HG03280 (cell line): ENCODE data around the gene EPHB2.

Experiments
- ATAC-seq: cut with Tn5 transposase; IDR thresholded peaks from one replicate; pipeline ENCODE4 v1.9.1; 2021; ENCODE audit warnings: mild to moderate bottlenecking, moderate library complexity; ENCODE audit not compliant: unreplicated experiment

EPHB2 gene

DNA sequence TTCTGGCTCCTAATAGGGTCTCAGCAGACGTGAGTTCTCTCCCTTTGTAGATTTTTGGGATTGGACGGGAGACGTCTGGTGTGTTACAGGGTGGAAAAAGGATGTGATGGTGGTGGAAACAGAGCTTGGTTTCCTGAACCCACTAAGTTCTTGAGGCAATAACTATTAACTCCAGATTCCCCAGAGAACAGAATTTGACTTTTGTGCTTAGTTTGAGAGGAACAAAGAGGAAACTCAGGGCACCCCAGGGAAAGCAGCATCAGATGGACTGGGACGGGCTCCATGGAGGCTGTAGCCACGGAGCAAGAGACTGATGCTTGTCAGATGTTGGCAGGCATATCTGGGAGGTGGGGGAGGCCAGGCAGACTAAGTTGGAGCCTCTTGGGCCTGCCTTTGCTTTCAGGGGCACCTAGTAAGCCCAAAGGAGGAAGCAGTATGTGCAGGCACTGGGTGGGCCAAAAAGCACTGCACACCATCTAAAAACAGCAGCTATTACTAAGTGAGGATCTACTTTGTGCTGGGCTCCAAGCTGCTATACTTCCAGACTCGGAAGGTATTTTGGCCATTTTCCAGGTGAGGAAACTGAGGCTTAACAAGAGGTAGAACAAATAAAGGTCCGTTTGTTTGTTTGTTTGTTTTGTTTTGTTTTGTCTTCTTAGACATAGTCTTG lies 66.9 kb downstream of the EPHB2 start:
- ATAC-seq = no peak

DNA sequence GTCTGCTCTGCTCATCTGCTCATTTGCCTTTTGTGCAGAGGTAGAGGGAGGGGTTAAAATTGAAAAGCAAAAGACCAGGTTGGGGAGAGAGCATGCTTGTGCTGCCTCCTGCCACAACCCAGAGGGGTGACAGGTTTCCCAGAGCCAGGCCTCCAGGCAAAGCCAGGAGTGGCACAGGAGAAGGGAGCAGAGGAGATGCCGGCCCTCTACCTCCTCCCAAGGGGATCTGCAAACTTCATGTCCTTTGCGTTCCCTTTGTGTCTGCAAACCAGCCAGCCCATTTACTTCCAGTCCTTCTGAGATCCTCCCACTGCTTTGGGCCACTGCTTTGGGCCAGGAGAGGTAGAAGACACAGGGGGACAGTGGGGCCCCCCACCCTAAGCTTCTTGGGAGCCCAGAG lies 67.8 kb downstream of the EPHB2 start:
- ATAC-seq = no peak

- ATAC-seq = no peak
Observed at GRCh38 chr1:22778862-22779520, 68.4 kb downstream of the EPHB2 start.

DNA sequence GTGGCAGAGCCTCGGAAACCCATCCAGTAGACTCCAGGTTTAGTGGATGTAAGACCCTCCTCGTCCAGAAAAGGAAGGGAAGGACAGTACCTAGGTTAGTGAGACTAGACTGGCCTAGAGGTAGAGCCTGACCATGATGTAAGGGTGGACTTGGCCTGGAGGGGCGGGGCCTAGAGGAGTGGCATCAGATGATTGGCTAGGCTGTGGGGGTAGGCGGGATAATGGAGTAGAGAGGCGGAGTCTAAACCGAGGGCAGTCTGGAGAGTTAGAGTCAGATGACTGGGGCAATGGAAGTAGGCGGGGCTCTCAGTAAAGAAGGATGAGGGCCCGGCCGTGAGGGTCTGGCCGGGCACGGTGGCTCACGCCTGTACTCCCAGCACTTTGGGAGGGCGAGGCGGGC lies 70.1 kb downstream of the EPHB2 start:
- no peak for ATAC-seq

- no peak for ATAC-seq
Observed at GRCh38 chr1:22781483-22781882, 70.8 kb downstream of the EPHB2 start.

DNA sequence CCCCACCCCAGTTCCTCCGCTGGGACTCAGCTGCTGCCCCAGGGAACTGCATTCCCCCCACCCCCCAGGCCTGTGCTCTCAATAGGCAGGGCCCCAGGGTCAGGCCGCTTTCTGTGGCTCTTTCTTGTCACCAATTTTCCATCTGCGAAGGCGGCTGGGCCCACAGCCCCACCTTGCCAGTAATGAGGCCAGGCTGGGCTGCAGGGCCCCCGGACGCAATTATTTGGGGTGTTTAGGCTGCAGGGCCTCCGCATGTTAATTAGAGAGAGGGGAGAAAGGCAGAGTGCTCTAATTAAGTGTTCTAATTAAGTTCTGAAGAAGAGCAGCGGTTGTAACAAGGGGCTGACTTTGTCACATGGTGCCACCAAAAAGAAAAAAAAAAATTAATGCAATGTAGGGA lies 71.8 kb downstream of the EPHB2 start:
- ATAC-seq = no peak

GRCh38 chr1:22784317-22784716 lies 73.7 kb downstream of the EPHB2 start:
- ATAC-seq = no peak

DNA sequence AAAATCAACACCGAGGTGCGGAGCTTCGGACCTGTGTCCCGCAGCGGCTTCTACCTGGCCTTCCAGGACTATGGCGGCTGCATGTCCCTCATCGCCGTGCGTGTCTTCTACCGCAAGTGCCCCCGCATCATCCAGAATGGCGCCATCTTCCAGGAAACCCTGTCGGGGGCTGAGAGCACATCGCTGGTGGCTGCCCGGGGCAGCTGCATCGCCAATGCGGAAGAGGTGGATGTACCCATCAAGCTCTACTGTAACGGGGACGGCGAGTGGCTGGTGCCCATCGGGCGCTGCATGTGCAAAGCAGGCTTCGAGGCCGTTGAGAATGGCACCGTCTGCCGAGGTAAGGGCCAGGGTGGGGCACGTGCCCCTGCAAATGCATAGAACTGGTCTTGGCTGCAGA lies 74.1 kb downstream of the EPHB2 start:
- ATAC-seq = no peak

DNA sequence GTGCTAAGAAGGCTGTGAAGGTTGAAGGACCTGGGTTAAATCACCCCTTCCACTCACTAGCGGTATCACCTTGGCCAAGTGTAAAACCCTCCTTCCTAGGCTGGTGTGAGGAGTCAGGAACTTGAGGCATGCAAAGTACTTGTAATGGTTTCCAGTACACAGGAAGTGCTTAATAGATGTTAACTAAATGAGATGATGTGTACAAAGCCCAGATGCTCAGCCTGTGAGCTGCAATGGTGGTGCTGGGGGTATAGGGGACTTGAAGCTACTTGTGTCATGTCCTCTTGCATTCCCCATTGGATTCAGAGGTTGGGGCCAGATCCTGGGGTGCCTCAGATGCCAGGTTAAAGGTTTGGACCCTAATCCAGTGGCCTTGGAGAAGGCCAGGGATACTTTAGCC lies 75.5 kb downstream of the EPHB2 start:
- ATAC-seq = no peak

DNA sequence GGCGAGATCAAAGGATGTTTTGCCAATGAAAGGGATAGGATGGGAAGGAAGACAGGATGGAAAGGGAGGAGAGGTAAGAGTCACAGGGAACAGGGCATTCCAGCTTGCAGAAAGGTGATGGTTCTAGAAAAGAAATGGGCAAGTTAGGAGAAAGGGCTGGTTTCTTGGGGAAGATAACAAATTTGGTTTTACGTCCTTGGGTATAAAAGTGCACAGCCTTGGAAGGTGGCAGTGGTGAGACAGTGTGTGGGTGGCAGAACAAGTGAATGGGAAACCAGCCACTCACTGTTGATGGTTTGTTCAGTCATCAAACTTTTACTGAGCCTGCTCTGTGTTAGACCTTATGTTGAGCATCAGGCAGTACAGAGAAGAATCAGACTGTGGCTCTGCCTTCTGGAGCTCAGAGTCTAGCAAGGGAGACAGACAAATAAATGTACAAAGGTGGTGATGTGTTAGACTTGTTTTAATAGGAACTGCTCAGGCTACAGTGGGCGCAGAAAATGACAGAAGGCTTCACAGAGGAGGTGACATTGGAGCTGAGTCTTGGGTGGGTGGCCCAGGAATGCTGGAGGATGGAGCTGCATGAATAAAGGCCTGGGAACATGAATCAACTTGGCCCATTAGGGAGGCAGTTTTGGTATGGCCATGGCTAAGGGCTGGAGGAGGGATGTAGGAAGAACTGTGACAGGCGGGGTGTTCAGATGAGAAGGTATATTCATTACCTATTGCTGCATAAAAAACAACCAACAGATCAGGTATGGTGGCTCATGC lies 76.3 kb downstream of the EPHB2 start:
- ATAC-seq = no peak

- ATAC-seq = no peak
Observed at GRCh38 chr1:22787636-22788035, 77.0 kb downstream of the EPHB2 start.

DNA sequence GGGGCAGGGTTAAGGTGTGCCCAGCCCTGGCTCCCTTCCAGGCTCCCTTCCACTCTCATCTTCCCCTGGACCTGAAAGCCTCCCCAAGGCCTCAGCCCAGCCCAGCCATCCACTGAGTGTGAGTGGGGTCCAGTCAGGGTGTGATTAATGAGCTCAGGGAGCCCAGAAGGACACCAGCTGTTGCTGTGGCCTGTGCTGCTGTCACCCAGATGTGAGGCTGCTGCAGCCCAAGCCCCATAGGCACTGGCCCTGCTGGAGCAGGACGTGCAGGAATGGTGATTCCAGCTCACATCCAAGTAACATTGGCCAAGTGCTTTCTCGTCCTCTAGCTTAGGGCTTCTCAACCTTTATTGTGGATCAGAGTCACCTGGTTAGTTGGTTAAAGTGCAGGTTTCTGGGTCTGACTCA lies 77.6 kb downstream of the EPHB2 start:
- no peak for ATAC-seq

- no peak for ATAC-seq
Observed at GRCh38 chr1:22789356-22789994, 78.8 kb downstream of the EPHB2 start.

GRCh38 chr1:22790232-22791008 lies 79.8 kb downstream of the EPHB2 start:
- no peak for ATAC-seq

DNA sequence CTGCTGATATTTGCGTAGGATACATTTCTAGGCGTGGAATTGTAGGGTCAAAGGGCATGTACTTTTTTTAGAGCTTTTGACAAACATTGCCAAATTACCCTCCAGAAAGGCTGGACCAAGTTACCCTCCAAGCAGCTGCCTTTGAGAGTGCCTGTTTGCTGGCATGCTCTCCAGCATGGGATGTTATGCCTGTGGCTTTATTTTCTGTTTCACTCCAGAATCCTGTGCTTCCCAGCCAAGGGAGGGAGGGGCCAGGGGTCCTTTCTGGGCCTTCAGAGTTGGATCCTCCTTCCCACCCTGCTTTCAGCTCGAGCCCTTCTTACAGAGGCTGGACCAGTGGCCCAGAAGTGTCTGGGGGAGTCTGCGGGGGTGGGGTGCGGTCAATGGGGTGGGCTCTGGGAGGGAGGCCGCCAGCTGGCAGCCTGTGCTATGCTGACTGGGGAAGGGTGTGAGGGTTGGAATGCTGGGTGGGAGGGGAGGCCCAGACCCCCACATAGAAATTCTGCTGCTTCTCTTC lies 81.2 kb downstream of the EPHB2 start:
- ATAC-seq = no peak

- no peak for ATAC-seq
Observed at GRCh38 chr1:22792396-22793160, 81.9 kb downstream of the EPHB2 start.

DNA sequence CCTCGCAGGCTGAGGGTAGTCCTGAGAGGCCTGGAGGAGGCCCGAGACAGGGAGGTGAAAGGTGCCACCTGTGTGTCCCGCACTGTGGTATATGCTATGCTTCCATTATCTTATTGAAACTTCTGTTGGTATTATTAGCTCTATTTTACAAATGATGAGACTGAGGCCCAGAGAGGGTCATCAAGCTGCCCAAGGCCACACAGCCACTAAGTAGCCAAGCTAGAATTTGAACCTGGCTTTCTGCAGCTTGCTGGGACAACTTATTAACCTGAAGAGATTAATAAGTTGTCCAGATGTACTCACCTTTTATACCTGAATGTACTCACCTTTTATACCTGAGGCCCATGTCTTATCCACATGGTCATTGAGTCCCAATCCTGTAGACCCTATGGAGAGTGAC lies 83.0 kb downstream of the EPHB2 start:
- ATAC-seq = no peak

GRCh38 chr1:22794647-22795365 lies 84.2 kb downstream of the EPHB2 start:
- no peak for ATAC-seq

DNA sequence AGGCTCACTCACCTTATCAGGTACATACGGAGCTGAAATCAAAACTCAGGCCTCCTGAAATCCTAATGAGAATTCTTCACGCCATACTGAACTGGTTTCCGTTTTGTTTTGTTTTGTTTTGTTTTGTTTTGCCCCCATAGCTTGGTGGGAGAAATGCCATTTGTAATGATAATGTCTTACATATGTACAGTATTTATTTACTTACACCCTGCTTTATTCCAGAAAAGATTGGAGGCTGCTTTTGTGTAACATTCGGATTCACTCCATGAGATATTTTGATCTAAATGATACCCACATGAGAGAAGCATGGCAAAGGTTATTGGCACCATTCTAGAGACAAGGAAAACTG lies 84.7 kb downstream of the EPHB2 start:
- ATAC-seq = no peak
